Measurements from ENCODE around the gene DACH2. TPM values are rescaled to one million over a fixed set of nuclear protein-coding genes. Genes with fewer than 3 reads are reported as not detected.

Gene DACH2
- total RNA-seq, 1 experiment from 2014 or later: 1.0 TPM

DNA sequence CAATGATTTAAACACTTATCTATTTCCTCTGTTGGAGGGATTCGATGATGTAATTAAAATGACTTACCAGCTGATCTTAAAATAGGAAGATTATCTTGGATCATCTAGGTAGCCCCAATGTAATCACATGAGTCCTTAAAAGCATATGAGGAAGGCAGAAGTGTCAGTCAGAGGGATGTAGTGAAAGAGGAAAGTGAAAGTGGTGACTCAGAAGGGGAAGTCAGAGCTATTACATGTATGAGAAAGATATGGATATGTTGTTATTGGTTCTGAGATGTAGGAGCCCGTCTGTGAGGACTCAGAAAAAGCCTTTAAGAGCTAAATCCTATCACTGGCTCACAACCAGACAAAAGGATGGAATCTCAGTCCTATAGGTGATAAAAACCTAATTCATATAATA lies 456.4 kb downstream of the DACH2 start:
- Histone ChIP-seq H4K91ac (ENCODE audit: insufficient read length, low read depth, low read length) (no peak overlapping the region), H3T11ph (ENCODE audit: low read length) (no peak overlapping the region), H3K18ac (ENCODE audit: insufficient read length, low read depth, low read length) (no peak overlapping the region), H2BK15ac (ENCODE audit: low read depth, low read length) (no peak overlapping the region), H4K20me1 (ENCODE audit: control insufficient read depth, insufficient read depth, insufficient read length) (no peaks in the 10 kb centered on the region), H3K79me2 (ENCODE audit: insufficient read depth, low read length) (no peaks in the 10 kb centered on the region), H3K9me3 (ENCODE audit: control insufficient read depth, low read depth, low read length) (no peaks in the 10 kb centered on the region), H2BK5ac (ENCODE audit: insufficient read length, low read length) (no peak overlapping the region), H2BK20ac (ENCODE audit: low read depth, low read length, poor library complexity, severe bottlenecking) (no peak overlapping the region), H3K4me1 (ENCODE audit: insufficient read depth, low read length) (no peaks in the 10 kb centered on the region), H3K4me2 (ENCODE audit: insufficient read depth, insufficient read length, low read length) (no peak overlapping the region), H4K8ac (replicated peaks; ENCODE audit: insufficient read length, low read depth, low read length) (no peak overlapping the region), H3K23ac (ENCODE audit: insufficient read length, low read depth, low read length) (no peak overlapping the region), H2BK12ac (ENCODE audit: insufficient read length, low read depth, low read length) (no peak overlapping the region), H3K79me1 (ENCODE audit: insufficient read depth, low read depth, low read length, poor library complexity, severe bottlenecking) (no peaks in the 10 kb centered on the region), H3K27me3 (ENCODE audit: insufficient read depth, low read length) (no peaks in the 10 kb centered on the region), H2BK120ac (ENCODE audit: low read depth, low read length, poor library complexity, severe bottlenecking) (no peak overlapping the region), H2AFZ (ENCODE audit: low read length) (no peak overlapping the region), H3K4ac (ENCODE audit: low read depth, low read length) (no peak overlapping the region), H3K14ac (ENCODE audit: insufficient read depth, low read length) (no peak overlapping the region), H4K5ac (ENCODE audit: insufficient read length, low read depth, low read length) (no peak overlapping the region), H3K56ac (ENCODE audit: insufficient read length, low read depth, low read length) (no peak overlapping the region), H2AK5ac (ENCODE audit: insufficient read length, low read length) (no peak overlapping the region), H3K9ac (ENCODE audit: extremely low read depth, insufficient read length, low read length) (no peak overlapping the region), H3K23me2 (ENCODE audit: insufficient read length, low read depth, low read length, poor library complexity, severe bottlenecking) (no peaks in the 10 kb centered on the region), H3K27ac (ENCODE audit: insufficient read length, low read depth, low read length) (no peak overlapping the region)
- TF ChIP-seq, protein P1, sequence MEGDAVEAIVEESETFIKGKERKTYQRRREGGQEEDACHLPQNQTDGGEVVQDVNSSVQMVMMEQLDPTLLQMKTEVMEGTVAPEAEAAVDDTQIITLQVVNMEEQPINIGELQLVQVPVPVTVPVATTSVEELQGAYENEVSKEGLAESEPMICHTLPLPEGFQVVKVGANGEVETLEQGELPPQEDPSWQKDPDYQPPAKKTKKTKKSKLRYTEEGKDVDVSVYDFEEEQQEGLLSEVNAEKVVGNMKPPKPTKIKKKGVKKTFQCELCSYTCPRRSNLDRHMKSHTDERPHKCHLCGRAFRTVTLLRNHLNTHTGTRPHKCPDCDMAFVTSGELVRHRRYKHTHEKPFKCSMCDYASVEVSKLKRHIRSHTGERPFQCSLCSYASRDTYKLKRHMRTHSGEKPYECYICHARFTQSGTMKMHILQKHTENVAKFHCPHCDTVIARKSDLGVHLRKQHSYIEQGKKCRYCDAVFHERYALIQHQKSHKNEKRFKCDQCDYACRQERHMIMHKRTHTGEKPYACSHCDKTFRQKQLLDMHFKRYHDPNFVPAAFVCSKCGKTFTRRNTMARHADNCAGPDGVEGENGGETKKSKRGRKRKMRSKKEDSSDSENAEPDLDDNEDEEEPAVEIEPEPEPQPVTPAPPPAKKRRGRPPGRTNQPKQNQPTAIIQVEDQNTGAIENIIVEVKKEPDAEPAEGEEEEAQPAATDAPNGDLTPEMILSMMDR (conservative IDR thresholded peaks at IDR 0.05): no peak
- Mint-ChIP-seq H3K4me3 (no peak overlapping the region), H3K27me3 (ENCODE audit: low read depth) (no peaks in the 10 kb centered on the region), H3K36me3 (ENCODE audit: insufficient read depth in 1 of 3, low read depth in 3 of 3) (no peaks in the 10 kb centered on the region; a peak in 1 of 7 replicates), H3K27ac (no peak overlapping the region), H3K4me1 (no peaks in the 10 kb centered on the region), H3K9me3 (peaks cover 0 to 26% of the 10 kb centered on the region in 2 experiments; a peak in 3 of 5 replicates)
- no peak for DNase-seq
- no CpG with 5 or more reads among the region's 2 CpGs for WGBS (ENCODE audit: extremely low coverage, insufficient read length, low lambda C conversion rate)
